RWPE2 (cell line): Measurements from ENCODE around the gene SHFL.
A peak's percentile ranks its signal among the peaks of the same experiment; 100 is the strongest.

Experiments used
- ATAC-seq: fragments of 200-7000 bp; cut with Tn5 transposase; 3 replicates; pipeline ENCODE4 v1.9.1; 2021; ENCODE audit warnings: low read depth
- DNase-seq: peaks from one replicate; pipeline ENCODE4 v3.0.0-alpha.2; 2020; ENCODE audit warnings: low spot score
- H3K27ac ChIP-seq: fragments of 450-650 bp; 2 replicates; pipeline ENCODE4 v1.5.1; 2017; ENCODE audit warnings: mild to moderate bottlenecking; ENCODE audit not compliant: poor library complexity, severe bottlenecking
- H3K27me3 ChIP-seq: fragments of 250-450 bp; sonication (Bioruptor Pico); 2 replicates; pipeline ENCODE4 v1.5.1; 2021; ENCODE audit warnings: mild to moderate bottlenecking, moderate library complexity; ENCODE audit not compliant: insufficient read depth, poor library complexity, severe bottlenecking
- H3K36me3 ChIP-seq: fragments of 250-450 bp; sonication (Bioruptor Pico); 2 replicates; pipeline ENCODE4 v1.5.1; 2020; ENCODE audit warnings: low read depth, mild to moderate bottlenecking, moderate library complexity
- H3K4me1 ChIP-seq: fragments of 250-450 bp; sonication (Bioruptor Pico); 2 replicates; pipeline ENCODE4 v1.5.1; 2021; ENCODE audit warnings: mild to moderate bottlenecking, moderate library complexity; ENCODE audit not compliant: insufficient read depth, poor library complexity, severe bottlenecking
- H3K4me3 ChIP-seq: fragments of 250-450 bp; sonication (Bioruptor Pico); 2 replicates; pipeline ENCODE4 v1.5.1; 2021; ENCODE audit warnings: mild to moderate bottlenecking, moderate library complexity; ENCODE audit not compliant: severe bottlenecking
- H3K9me3 ChIP-seq: fragments of 250-450 bp; sonication (Bioruptor Pico); 2 replicates; pipeline ENCODE4 v1.5.1; 2021; ENCODE audit warnings: mild to moderate bottlenecking, moderate library complexity; ENCODE audit not compliant: severe bottlenecking
- TF ChIP-seq, protein P1 (sequence below): fragments of 450-650 bp; IDR thresholded peaks from one replicate; pipeline ENCODE4 v1.5.1; 2017; ENCODE audit warnings: mild to moderate bottlenecking, moderate library complexity; ENCODE audit not compliant: poor library complexity, severe bottlenecking

SHFL gene

DNA sequence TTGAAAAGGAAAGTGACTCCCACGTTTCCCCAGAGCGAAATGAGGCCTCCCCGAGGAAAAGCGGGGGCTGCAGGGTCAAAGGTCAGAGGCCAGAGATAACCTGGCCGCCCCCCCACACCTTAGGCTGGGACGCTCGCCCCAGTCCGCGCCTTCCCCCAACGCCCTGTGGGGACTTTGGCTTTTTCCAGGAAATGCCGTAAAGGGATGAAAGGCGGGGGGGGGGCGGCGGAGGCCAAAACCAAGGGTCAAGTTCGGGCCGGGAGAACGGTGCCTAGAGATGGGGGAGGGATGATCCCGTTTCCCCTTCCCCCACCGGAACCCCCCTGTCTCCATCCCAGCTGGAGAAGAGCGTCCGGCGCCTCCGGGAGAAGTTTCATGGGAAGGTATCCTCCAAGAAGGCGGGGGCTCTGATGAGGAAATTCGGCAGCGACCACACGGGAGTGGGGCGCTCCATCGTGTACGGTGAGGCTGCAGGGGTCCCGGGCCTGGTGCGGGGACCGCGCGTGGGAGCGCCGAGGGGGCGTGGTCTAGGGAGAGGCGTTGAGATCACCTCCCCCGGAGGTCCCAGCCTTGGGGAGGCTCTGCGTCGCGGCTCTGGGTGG, 575 bp downstream of the SHFL start:
- Histone ChIP-seq H3K27me3 (no peaks in the 10 kb centered on the region), H3K9me3 (no peaks in the 10 kb centered on the region), H3K4me3 (peak overlapping the region; percentile 71), H3K36me3 (peaks cover 17% of the 10 kb centered on the region), H3K27ac (peak overlapping the region; percentile 39), H3K4me1 (no peaks in the 10 kb centered on the region)
- TF ChIP-seq, protein P1, sequence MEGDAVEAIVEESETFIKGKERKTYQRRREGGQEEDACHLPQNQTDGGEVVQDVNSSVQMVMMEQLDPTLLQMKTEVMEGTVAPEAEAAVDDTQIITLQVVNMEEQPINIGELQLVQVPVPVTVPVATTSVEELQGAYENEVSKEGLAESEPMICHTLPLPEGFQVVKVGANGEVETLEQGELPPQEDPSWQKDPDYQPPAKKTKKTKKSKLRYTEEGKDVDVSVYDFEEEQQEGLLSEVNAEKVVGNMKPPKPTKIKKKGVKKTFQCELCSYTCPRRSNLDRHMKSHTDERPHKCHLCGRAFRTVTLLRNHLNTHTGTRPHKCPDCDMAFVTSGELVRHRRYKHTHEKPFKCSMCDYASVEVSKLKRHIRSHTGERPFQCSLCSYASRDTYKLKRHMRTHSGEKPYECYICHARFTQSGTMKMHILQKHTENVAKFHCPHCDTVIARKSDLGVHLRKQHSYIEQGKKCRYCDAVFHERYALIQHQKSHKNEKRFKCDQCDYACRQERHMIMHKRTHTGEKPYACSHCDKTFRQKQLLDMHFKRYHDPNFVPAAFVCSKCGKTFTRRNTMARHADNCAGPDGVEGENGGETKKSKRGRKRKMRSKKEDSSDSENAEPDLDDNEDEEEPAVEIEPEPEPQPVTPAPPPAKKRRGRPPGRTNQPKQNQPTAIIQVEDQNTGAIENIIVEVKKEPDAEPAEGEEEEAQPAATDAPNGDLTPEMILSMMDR, result no peak
- ATAC-seq (no peak), DNase-seq (no peak)

DNA sequence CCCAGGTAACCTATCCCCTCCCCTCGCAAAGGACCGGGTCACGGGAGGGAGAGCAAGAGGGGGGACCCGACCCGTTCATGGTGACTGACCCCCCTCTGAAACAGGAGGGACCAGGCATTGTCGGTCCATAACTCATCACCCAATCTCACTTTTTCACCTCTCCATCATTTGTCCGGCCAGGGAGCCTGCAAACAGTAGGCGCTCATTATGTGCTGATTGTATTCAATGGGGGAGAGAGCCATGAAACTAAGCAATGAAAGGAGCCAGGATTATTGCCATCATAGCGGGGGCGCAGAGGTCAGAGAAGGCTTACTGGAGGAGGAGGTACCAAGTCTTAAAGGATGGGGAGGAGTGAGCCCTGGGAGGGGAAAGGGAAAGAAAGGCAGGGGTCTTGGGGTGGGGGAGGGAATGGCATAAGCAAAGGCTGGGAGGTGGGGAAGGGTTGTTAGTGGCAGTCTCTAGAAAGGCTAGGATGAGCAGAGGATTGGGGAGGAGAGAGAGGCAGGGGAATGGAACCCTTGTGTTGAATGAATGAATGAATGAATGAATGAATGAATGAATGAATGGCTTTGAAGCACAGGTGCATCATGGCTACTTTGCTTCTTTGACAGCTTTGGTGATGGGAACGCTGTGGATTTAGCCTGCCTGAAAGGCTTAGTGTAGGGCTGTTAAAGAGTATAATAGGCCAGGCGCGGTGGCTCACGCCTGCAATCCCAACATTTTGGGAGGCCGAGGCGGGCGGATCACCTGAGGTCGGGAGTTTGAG, 1.4 kb downstream of the SHFL start:
- H3K27ac ChIP-seq, result peak overlapping the region; percentile 39
- H3K4me1 ChIP-seq, result no peaks in the 10 kb centered on the region
- DNase-seq, result no peak
- H3K9me3 ChIP-seq, result no peaks in the 10 kb centered on the region
- TF ChIP-seq, protein P1, result no peak
- H3K36me3 ChIP-seq, result peaks cover 19% of the 10 kb centered on the region
- peak overlapping the region; percentile 71 for H3K4me3 ChIP-seq
- no peak for ATAC-seq
- H3K27me3 ChIP-seq, result no peaks in the 10 kb centered on the region

DNA sequence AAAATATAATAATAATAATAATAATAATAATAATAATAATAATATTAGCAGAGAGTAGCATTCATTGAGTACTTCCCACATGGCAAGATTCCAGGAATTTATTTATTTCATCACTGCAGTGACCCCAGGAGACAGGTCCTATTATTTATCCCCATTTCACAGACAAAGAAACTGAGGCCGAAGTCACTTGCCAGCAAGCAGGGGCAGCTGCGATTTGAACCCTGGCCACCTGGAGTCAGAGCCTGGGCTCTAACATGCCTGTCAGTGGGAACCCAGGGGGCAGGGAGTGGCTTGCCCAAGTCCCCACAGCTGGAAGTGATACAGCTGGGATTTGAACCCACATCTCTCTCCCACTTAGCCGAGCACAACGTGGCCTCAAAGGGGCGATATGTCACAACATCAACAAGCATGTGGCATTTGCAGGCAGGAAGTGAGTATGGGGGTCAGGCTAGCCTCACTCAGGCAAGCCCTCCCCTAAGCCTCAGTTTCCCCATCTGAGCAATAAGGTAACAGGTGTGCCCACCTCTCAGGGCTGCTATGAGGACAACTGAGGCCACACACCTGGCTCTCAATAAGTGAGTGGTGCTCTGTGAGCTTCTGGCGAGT, 2.9 kb downstream of the SHFL start:
- Histone ChIP-seq H3K9me3 (no peaks in the 10 kb centered on the region), H3K36me3 (peaks cover 25% of the 10 kb centered on the region), H3K4me3 (no peak overlapping the region), H3K27me3 (no peaks in the 10 kb centered on the region), H3K27ac (no peak overlapping the region), H3K4me1 (no peaks in the 10 kb centered on the region)
- no peak for DNase-seq
- no peak for ATAC-seq
- TF ChIP-seq, protein P1, result no peak

DNA sequence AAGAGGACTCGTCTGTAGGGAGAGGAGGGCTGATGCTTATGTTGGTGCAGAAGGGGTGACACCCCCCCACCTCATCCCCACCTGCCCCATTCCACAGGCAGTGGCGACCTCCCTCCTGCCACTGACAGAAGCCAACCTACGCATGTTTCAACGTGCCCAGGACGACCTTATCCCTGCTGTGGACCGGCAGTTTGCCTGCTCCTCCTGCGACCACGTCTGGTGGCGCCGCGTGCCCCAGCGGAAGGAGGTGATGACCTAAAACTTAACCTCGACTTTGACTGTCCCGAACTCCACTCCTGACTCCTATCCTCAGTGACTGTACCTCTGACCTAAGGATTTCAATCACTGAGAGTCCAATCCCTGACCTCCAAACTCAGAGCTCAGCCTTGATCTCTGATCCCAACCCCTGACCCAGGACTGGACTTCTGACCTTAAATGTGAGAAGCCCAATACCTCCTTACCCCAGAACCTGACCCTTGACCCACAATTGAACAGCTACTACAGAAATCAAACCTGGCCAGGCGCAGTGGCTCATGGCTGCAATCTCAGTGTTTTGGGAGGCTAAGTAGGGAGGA, 3.8 kb downstream of the SHFL start:
- no peak overlapping the region for H3K4me3 ChIP-seq
- no peaks in the 10 kb centered on the region for H3K27me3 ChIP-seq
- H3K36me3 ChIP-seq, result peaks cover 25% of the 10 kb centered on the region
- DNase-seq (no peak), ATAC-seq (no peak)
- H3K9me3 ChIP-seq, result no peaks in the 10 kb centered on the region
- TF ChIP-seq, protein P1, result no peak
- no peaks in the 10 kb centered on the region for H3K4me1 ChIP-seq
- no peak overlapping the region for H3K27ac ChIP-seq
